ENCODE data around the gene TTC23L.

GRCh38 chr5:34832568-34832967 is 6.4 kb upstream of the TTC23L start:
- TF ChIP-seq CTCF (conservative IDR thresholded peaks at IDR 0.05) (no peak), ZFX (IDR thresholded peaks at IDR 0.05) (no peak)
